CD1c-positive myeloid dendritic cell (primary cell): ENCODE data around the gene CCDC192.
A peak's percentile ranks its signal among the peaks of the same experiment; 100 is the strongest.
"Not testable (repeated sequence)": the region's sequence is repeated elsewhere in the genome, so short reads cannot be mapped to it uniquely, and the experiment has no call there.

Source experiments
- DNase-seq: peaks from one replicate; pipeline ENCODE4 v3.0.0-alpha.2; 2016; ENCODE audit errors: extremely low spot score

Gene CCDC192

DNA sequence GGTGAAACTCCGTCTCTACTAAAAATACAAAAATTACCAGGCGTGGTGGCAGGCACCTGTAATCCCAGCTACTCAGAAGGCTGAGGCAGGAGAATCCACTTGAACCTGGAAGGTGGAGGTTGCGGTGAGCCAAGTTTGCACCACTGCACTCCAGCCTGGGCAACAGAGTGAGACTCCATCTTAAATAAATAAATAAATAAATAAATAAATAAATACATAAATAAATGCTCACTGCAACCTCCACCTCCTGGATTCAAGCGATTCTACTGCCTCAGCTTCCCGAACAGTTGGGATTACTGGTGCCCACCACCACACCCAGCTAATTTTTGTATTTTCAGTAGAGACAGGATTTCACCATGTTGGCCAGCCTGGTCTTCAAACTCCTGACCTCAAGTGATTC, 144.4 kb downstream of the CCDC192 start:
- not testable (repeated sequence) for DNase-seq

DNA sequence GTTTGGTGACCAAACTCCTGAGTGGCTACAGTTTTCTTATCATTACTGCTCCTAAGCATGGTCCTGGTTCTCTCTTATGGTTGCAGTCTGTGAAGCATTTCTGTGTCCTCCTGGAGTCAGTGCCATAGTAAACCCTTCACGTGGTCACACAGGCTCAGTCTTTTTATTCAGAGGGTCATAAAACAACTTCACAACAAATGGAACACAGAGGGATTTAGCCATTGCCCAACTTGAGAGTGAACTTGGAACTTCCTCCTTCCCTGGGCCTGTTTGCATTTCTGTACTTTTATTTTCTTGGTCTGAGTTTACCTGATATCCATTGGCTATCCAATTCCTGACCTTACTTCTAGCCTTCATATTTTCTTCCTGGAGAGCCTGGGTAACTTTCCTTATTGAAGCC, 144.9 kb downstream of the CCDC192 start:
- DNase-seq: no peak

DNA sequence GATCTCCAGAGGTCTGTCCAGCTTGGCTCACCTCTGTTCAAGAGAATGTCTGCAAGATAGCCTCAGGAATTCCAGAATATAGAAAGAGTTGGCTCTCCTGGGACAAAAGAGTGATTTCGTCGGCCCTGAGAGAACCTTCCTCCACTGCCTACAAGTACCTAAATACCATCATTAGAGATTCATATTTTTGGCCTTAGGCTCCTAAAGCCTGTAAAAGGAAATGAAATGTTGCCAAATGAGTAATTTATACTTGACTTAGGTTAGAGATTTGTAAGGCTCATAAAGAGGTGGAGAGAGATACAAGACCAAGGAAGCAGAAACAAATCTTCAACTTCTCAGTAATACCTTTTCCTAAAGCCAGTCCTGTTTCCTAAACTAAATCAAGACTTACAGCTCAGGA, 146.2 kb downstream of the CCDC192 start:
- no peak for DNase-seq

DNA sequence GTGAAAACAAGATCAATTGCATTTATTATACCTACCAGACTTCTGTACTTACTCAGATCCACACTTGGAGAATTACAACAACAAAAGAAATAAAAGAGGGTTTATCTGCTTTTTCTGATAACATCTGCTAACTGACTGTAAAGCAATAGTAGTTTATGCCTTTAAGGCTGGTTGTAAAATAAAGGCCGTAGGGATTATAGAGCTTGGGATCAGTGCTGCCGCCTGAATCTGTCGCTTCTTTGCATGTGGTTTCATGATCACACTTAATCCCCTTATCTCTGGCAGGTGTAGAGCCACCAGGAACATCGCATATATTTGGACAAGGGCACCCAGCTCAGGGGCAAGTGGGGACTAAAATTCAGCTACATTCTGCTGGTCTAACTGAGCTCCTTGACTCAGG, 146.7 kb downstream of the CCDC192 start:
- no peak for DNase-seq

DNA sequence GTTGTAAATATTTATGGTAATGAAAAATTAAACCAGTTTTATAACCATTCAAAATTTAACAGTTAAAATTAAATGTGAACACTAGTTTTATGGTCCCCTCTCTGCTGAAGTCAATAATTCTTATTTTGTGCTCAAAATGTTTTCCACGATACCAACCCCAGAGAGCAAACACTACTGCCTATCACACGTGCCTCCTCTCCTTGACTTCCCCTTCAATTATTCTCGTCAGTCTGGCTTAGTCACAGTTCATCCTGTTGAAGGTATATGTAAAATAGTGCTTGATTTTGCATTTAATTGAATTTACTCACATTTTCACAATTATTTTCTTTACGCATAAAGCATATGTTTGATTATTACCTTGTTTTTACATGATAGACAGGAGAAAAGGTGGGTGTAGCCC, 148.8 kb downstream of the CCDC192 start:
- no peak for DNase-seq

DNA sequence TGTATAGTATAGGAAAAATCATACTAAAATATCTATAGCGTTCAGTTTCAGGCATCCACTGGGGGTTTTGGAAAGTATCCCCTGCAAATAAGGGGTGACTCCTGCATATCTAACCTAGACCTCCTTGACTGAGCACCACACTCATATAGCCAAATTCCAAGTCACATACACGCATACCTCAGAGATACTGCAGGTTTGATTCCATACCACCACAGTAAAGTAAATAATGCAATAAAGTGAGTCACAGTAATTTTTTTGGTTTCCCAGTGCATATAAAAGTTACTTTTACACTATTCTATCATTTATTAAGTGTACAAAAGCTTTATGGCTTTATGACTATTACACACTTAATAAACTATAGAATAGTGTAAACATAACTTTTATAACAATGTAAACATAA, 151.3 kb downstream of the CCDC192 start:
- no peak for DNase-seq

DNA sequence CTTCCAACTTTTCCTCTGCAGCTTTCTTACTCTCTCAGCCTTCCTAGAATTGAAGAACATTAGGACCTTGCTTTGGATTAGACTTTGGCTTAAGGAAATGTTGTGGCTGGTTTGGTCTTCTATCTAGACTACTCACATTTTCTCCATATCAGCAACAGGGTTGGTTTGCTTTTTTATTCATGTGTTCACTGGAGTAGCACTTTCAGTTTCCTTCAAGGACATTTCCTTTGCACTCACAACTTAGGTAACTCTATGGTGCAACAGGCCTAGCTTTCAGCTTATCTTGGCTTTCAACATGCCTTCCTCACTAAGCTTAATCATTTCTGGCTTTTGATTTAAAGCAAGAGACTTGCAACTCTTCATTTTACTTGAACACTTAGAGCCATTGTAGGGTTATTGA, 153.1 kb downstream of the CCDC192 start:
- no peak for DNase-seq

DNA sequence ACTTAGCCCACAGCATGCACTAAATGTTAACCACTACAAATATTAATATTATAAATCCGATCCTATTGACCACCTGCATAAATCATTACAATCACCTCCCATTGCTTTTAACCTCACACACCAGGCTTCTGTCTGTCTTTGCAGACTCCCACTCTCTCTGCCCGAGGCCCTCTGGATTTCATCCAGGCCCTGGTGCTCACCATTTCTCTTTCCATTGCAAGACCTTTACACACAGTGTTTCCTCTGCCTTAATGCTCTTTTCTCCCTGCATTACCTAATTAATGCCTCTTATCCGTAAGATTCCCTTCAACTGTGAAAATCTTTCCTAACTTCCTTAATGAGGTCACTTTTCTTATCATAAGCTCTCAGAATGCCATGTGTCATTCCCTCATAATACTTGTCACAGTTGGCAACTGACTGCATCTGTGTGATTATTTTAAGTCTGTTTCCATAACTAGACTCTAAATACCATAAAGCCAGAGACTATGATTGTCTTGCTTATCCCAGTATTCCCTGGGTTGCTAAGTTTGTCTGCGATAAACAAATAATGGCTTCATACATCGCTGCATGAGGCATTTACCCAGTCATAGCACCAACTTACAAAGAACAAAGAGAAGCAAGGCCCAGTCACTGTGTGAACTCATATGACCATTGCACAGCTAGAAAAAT, 155.1 kb downstream of the CCDC192 start:
- no peak for DNase-seq

DNA sequence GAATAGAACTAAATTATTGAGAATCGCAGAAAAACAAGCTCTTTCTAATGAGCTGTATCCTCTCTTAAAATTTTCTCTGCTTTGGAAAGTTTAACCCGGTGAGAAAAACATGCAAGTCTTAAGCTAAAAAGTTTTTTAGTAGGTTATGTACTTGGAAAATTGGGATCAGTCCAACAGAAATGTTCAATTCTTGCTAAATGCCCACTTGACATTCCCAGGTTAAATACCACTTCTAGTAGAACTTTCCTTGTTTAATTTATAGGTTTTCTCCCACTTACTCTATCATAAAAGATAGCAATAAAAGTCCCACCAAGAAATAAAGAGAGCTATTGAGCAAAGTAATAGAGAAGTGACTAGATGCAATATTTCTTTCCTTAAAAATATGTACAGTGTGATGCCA, 157.1 kb downstream of the CCDC192 start:
- no peak for DNase-seq

DNA sequence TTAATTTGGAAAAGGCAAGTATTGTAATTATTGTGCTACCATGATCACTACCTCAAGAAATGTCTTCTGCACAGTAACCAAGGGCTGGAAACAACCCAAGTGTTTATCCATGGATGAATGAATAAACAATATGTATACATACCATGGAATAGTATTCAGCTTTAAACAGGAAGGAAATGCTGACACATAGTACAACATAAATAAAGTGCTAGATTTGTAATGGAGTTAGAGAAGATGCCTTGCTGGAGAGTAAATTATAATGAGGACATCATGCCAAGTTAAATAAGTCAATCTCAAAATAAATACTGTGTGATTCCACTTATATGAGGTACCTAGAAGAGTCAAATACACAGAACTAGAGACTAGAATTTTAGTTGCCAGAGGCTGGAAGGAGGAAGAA, 160.0 kb downstream of the CCDC192 start:
- no peak for DNase-seq

DNA sequence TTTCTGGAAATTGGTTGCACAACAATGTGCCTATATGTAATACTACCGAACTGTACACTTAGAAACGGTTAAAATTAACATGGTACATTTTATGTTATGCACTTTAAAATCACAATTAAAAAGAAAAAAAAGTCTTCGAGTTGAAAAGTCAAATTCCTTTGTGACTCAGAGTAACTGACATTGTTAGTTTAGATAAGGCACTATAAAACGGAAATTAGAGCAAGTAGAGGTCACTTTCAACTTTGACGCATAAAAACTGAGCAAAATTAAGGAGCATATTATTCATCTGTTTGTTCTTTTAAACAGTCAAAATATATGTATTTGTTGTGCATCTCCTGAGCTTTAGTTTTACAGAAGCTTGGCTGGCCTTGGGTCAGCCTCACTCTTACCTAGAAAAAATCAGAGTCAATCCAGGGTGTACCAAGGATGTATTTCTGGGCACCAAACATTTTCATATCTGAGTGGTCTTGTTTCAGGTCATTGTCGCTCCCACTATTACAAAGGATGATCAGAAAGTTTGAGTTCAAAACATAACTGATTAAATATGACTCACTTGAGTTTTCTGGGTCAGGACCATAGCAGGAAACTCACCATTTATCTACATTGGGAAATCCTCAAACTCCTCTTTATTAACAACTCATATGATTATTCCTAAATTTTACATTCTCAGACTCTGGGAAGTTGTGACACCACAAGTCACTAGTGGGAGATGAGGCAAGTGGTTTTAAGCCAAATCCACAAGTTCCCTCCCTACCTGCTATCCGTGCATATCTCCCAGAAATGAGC, 160.6 kb downstream of the CCDC192 start:
- DNase-seq: no peak

DNA sequence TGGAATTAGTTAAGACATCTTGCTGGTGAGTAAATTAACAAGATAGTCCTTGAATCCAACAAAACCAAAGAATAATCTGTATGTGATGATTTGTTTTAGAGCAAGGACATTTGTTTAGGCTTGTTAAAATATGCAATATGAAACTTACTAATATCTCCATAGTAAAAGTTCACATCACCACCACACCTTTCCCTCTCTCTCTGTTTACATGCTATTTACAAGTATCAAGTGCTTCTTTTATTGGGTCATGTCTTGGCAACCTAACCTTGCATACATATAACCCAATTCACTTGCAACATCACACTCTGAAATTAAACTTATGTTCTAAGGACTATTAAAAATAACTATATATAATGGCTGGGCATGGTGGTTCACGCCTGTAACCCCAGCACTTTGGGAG, 161.3 kb downstream of the CCDC192 start:
- no peak for DNase-seq

DNA sequence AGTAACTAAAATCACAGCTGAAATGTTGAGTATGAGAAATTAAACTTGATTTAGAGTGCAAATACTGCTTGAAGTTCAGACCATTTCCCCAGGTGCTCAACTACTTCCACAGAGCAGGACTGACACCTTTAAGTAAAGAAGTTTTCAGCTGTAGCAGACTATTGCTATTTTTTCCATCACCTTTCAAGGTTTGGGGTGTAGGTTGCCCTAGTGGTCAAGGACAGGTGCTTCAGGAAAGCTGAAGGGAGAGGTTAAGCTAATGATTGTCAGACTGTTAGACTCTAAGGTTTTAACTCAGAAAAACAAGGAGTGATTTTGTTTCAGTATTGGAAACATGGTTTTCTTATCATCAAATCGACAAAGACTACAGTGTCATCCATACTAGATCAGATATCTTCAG, 162.1 kb downstream of the CCDC192 start:
- DNase-seq: no peak

DNA sequence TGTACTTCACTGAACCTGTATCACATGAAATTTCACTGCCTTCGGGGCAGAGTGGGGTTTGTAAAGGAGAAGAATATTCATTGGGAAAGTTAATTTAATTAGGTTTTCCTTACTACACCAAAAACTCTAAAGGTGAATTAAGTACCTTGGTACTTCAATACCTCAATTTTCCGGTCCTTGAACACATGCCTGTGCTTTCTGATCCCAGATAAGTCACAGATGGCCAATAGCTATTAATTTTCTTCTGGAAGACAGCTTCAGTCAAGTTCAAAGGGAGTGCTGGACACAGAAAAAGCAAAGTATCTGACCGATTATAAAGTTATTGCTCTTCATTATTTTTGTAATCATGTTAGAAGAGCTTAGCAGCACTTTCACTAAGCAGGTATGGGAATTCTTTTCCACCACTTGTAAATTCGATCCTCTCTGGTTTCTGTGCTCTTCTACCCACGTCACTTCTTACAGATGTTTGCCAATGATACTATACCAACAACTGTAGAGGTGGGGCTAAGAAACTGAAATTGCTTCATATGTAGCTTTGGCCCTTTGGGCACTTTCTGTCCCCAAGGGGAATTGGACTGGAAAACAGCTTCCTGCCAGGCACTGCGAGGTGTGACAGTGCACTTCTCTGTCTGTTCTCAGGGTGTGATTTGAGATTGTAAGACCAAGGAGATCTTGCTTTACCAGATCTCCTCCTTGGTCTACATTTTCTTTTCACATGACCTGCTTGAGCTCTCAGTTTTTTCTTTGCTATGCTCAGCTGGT, 164.0 kb downstream of the CCDC192 start:
- DNase-seq: no peak

DNA sequence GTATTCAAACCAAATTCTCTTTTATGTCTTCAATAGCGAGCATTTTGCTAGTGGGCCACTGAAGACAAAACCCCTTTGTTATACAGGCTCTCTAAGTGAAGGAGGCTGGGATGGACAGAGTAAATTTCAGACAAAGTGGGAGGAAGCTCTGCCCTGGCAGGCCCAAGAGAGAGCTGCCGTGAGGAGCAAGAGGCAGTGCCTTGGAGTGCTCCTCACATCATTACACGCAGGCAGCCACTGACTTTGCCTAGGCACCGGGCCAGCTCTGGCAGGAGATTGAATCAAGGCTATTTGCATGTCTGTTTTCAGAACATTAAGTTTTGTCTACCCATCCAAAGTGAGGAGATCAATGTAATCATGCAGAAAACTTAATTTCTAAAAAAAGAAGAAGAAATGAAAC, 167.7 kb downstream of the CCDC192 start:
- no peak for DNase-seq

DNA sequence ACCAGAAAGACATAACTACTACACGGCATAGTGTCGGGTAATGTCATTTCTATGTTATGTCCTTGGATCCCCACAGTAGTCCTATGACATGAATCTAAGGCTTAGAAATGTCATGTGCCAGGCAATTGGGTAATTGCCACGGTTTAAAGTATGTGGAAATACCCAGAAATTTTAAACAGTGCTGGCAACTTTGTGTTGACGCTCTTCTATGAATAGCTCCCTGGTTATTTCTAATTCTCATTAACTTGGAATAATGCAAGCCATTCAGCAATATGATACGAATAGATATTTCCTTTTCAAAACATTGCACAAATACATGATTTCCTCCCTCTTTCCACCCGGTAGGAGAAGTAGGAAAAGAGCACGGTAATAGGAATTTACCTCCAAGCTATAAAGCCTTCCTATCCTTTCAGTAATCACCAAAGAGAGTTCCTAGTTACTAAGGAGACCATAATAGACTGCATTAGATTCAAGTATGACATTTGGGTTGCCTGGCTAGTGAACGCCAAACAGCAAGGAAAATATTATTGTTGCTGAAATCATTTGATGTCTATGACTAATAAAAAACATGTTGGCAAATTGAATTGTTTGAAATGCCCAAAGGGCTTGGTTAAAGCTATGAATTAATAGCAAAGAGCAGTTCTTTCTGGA, 168.4 kb downstream of the CCDC192 start:
- no peak for DNase-seq

DNA sequence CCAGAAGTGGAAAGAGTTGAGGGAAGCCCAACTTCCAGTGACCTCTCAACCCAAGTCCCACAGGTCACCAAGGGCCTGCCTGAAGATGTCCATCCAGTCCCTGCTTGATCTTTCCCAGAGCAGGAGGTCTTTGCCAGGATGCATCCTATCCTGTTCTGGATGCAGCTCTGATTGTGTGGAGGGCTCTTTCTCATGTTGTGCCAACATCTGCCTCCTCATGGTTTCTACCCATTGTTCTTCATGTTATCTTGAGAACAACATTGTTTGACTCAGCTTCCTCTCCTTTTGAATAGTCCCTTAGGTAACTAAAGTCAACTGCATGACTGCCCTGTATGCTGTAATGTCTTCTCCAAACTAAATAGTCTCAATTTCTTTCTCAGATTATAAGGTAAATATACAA, 169.3 kb downstream of the CCDC192 start:
- DNase-seq: no peak

DNA sequence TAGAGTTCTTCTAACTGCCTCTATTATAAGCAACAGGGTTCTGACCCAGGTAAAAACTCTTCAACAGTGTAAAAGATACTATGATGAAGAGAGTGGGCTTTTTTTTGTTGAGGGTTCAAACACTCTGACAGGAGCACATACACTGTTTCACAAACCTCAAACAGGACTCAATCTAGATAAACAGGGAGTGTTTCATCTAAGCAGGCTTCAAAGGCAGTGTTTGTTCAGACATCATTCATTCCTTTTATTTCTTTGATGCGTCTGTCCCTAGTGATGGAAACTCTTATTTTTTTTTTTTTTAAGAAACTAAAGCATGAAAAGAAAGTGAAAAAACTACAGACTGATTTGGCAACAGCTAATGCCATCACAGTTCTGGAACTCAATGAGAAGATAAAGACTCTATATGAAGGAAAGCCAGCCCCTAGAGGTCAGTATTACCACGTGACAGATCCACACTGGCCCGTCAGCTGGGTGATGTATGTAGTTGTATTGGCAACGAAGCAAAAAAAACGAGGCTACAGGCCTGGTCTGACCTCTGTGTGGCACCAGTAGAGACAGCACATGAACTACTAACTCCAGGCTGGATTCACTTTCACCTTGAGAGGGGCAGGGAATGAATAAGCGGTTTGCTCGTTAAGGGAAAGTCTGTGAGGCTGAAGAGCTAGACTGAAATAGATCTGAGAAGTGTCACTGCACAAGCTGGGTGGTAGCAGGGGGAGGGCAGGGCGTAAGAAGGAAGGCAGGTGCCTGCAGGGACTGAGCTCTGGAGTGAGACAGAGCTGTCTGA, 172.2 kb downstream of the CCDC192 start:
- DNase-seq: peak; percentile 20

DNA sequence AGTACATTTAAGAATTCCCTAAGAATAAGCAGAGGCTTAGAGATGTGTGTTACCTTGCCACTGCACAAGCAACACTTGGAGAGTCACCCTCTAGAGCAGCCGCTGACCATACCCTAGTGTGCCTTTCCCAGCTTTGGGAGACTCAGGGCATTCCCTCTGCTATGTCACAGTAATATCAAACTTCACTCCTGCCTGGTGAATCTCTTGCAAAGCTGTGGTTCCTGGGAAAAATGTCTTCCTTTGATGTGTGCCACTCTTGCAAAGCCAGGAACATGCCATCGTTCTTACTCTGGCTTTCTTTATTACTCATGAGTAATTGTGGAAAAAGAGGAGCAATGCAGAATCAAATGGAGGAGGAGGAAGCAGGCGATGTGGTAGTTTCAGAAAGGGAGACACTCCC, 173.2 kb downstream of the CCDC192 start:
- DNase-seq: no peak

DNA sequence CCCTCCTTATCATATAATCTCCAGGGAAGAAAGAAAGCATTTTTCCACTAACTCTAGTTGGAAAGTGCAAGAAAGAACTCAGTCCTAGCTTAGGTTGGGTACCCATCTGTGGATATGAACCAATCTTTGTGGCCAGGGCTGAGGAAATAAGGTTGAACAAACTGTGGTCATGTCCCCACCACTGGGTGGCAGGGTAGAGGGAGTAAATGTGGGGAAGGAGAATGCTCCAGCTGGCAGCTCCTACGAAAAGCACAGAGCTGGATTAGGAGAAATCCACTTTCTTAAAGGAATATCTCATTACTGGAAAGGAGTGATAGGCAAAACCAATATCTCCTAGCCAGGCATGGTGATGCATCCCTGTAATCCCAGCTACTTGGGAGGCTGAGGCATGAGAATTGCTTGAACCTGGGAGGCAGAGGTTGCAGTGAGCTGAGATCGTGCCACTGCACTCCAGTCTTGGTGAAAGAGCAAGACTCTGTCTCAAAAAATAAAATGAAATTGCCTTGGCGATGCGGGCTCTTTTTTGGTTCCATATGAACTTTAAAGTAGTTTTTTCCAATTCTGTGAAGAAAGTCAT, 175.1 kb downstream of the CCDC192 start:
- DNase-seq: no peak

DNA sequence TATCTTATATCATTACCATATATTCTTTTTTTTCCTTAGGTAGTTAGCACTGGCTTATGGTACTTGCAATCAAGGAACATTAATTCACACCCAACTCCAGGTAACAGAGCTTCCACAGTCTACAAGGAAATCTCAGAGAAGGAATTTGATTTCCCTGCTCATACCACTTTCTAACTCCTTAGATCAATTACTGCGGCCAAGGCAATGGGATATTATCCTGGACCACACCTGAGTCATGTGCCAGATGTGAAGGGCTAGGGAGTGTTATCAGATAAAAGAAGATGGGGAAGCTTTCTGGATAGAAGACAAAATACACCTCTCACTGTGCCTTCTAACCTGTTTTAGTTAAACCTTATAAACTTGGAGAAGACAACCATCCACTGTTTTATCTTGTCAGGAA, 181.2 kb downstream of the CCDC192 start:
- no peak for DNase-seq
